Testis (tissue), 3 donors: ENCODE results near the gene SEPTIN2. TPM values are rescaled to one million over a fixed set of nuclear protein-coding genes. Genes with fewer than 3 reads are reported as not detected.

Source experiments
- DNase-seq: peaks from one replicate; pipeline ENCODE4 v3.0.0-alpha.2; 2019
- H3K27ac ChIP-seq, 2 donors: fragments of 200-600 bp; sonication (generic); one replicate each; pipeline ENCODE4 v1.5.1; 2019
- H3K27me3 ChIP-seq: fragments of 200-600 bp; sonication (generic); one replicate; pipeline ENCODE4 v1.5.1; 2019
- H3K36me3 ChIP-seq: fragments of 200-600 bp; sonication (generic); one replicate; pipeline ENCODE4 v1.5.1; 2017; ENCODE audit warnings: low read depth; ENCODE audit errors: missing control alignments
- H3K4me1 ChIP-seq: fragments of 200-600 bp; sonication (generic); one replicate; pipeline ENCODE4 v1.5.1; 2019
- H3K4me3 ChIP-seq, 2 donors: fragments of 200-600 bp; sonication (generic); one replicate each; pipeline ENCODE4 v1.5.1; 2017 to 2019
- H3K9me3 ChIP-seq: fragments of 200-600 bp; sonication (generic); one replicate; pipeline ENCODE4 v1.5.1; 2017
- CTCF ChIP-seq, 3 experiments: fragments of 450-650 bp in 2 of 3; fragments of 200-600 bp in 1 of 3; sonication (generic) in 1 of 3; IDR thresholded peaks; one replicate each; pipeline ENCODE4 v1.5.1; 2016 to 2019; ENCODE audit warnings: antibody characterized with exemption in 3 of 3, mild to moderate bottlenecking in 2 of 3, moderate library complexity in 1 of 3
- POLR2A ChIP-seq: fragments of 450-650 bp; IDR thresholded peaks from one replicate; pipeline ENCODE4 v1.6.1; 2017; ENCODE audit warnings: antibody characterized with exemption, mild to moderate bottlenecking, moderate library complexity
- WGBS, 2 donors: methylation state at CpG; one replicate each; pipeline ENCODE4 v1.1.5; 2018; 5-methylcytosine and 5-hydroxymethylcytosine counted together
- intact Hi-C: fragments of 100-400 bp; cut with DNase I; formaldehyde crosslinking; loops from one replicate; pipeline ENCODE4 v1.15.1; 2023; ENCODE audit warnings: low total_unique reads
- polyA plus RNA-seq: library from polyadenylated mRNA; stranded (reverse); fragments of 350-450 nt; fragmentation: Illumina TruSeq; extraction: RNeasy Lipid Tissue Mini Kit (QIAGEN cat#74804); gene quantifications from one replicate; pipeline ENCODE4 v1.2.3, GENCODE V29; 2014; ENCODE audit warnings: low read depth, low replicate concordance; ENCODE audit not compliant: insufficient read depth
- total RNA-seq, 2 donors: library from RNA; depleted of rRNA; stranded (reverse); fragments of >200 nt; gene quantifications; one replicate each; pipeline ENCODE4 v1.2.3, GENCODE V29; 2016

The SEPTIN2 gene
- total and polyA plus RNA-seq, 3 donors from 2014 or later, result 310 to 365 (median 334) TPM

- WGBS, 2 donors, result 91 to 94% methylated on average over 5 of the region's 5 CpGs
- H3K27me3 ChIP-seq, result no peaks in the 10 kb centered on the region
- no peak for DNase-seq
- H3K36me3 ChIP-seq, result no peaks in the 10 kb centered on the region
- no peak overlapping the region for H3K4me3 ChIP-seq
- no peaks in the 10 kb centered on the region for H3K9me3 ChIP-seq
- intact Hi-C loops, result no loop called here
- H3K27ac ChIP-seq, result no peak overlapping the region
- no peak for TF ChIP-seq CTCF (IDR thresholded peaks at IDR 0.05)
- TF ChIP-seq POLR2A, result no peak
- peaks cover 15% of the 10 kb centered on the region for H3K4me1 ChIP-seq
Measured at GRCh38 chr2:241298673-241299072, 17.1 kb upstream of the SEPTIN2 start.

- Histone ChIP-seq H3K9me3 (no peaks in the 10 kb centered on the region), H3K36me3 (no peaks in the 10 kb centered on the region), H3K4me1 (peaks cover 15% of the 10 kb centered on the region), H3K27ac (no peak overlapping the region), H3K27me3 (no peaks in the 10 kb centered on the region), H3K4me3 (no peak overlapping the region)
- intact Hi-C loops, result no loop called here
- 88 to 92% methylated on average over 12 of the region's 12 CpGs for WGBS, 2 donors
- DNase-seq, result no peak
- no peak for TF ChIP-seq POLR2A
- no peak for TF ChIP-seq CTCF (IDR thresholded peaks at IDR 0.05)
Measured at GRCh38 chr2:241300000-241300399, 15.7 kb upstream of the SEPTIN2 start.

GRCh38 chr2:241302083-241302482 is 13.6 kb upstream of the SEPTIN2 start:
- no peaks in the 10 kb centered on the region for H3K27me3 ChIP-seq
- peaks cover 15% of the 10 kb centered on the region for H3K4me1 ChIP-seq
- no peaks in the 10 kb centered on the region for H3K9me3 ChIP-seq
- 79 to 90% methylated on average over 3 of the region's 3 CpGs for WGBS, 2 donors
- intact Hi-C loops, result no loop called here
- no peak for TF ChIP-seq CTCF (IDR thresholded peaks at IDR 0.05)
- no peak for TF ChIP-seq POLR2A
- no peak overlapping the region for H3K27ac ChIP-seq
- no peak for DNase-seq
- no peaks in the 10 kb centered on the region for H3K36me3 ChIP-seq
- no peak overlapping the region for H3K4me3 ChIP-seq

GRCh38 chr2:241302759-241303651 is 12.7 kb upstream of the SEPTIN2 start:
- Histone ChIP-seq H3K4me3 (no peak overlapping the region), H3K9me3 (no peaks in the 10 kb centered on the region), H3K4me1 (peaks cover 15% of the 10 kb centered on the region), H3K27me3 (no peaks in the 10 kb centered on the region), H3K36me3 (no peaks in the 10 kb centered on the region), H3K27ac (no peak overlapping the region)
- no peak for DNase-seq
- TF ChIP-seq POLR2A (no peak), CTCF (IDR thresholded peaks at IDR 0.05) (no peak)
- WGBS, 2 donors, result 46 to 68% methylated on average over 11 to 13 of the region's 13 CpGs
- intact Hi-C loops, result no loop called here
